Middle frontal gyrus (tissue), 1 donor: Measurements from ENCODE around the gene CORO6.

Experiments
- DNase-seq: peaks from one replicate; pipeline ENCODE4 v3.0.0-alpha.2; 2015; ENCODE audit warnings: low spot score; ENCODE audit errors: extremely low spot score

CORO6 gene

GRCh38 chr17:29613856-29614255 lies 8.9 kb downstream of the CORO6 start:
- DNase-seq, result no peak

- DNase-seq, result peak; percentile 85
These were observed 9.3 kb downstream of the CORO6 start for GRCh38 chr17:29613352-29613837.

- DNase-seq, result no peak
These were observed 10.1 kb downstream of the CORO6 start for GRCh38 chr17:29612404-29613280.

GRCh38 chr17:29612094-29612403 lies 10.7 kb downstream of the CORO6 start:
- DNase-seq, result no peak

- no peak for DNase-seq
These were observed 11.2 kb downstream of the CORO6 start for GRCh38 chr17:29611351-29612093.

GRCh38 chr17:29610395-29610794 lies 12.3 kb downstream of the CORO6 start:
- DNase-seq, result no peak

GRCh38 chr17:29608986-29609385 lies 13.7 kb downstream of the CORO6 start:
- no peak for DNase-seq

- DNase-seq, result no peak
These were observed 15.0 kb downstream of the CORO6 start for GRCh38 chr17:29607557-29608195.

- no peak for DNase-seq
These were observed 19.5 kb downstream of the CORO6 start for GRCh38 chr17:29603109-29603674.

GRCh38 chr17:29597361-29598172 lies 25.1 kb downstream of the CORO6 start:
- no peak for DNase-seq

GRCh38 chr17:29596811-29597210 lies 25.9 kb downstream of the CORO6 start:
- DNase-seq, result no peak

- no peak for DNase-seq
These were observed 26.6 kb downstream of the CORO6 start for GRCh38 chr17:29595943-29596774.

- no peak for DNase-seq
These were observed 27.4 kb downstream of the CORO6 start for GRCh38 chr17:29595107-29595942.

- no peak for DNase-seq
These were observed 28.1 kb downstream of the CORO6 start for GRCh38 chr17:29594519-29595090.

GRCh38 chr17:29593591-29594518 lies 28.9 kb downstream of the CORO6 start:
- no peak for DNase-seq

GRCh38 chr17:29592850-29593551 lies 29.7 kb downstream of the CORO6 start, which contains the start of gene ANKRD13B:
TSS of gene ANKRD13B (plus strand) at chr17:29593132. CDS start at chr17:29593622, 490 bp downstream.
- no peak for DNase-seq
